Lung (tissue), 12 donors: ENCODE results near the gene PITX3. TPM values are rescaled to one million over a fixed set of nuclear protein-coding genes. Genes with fewer than 3 reads are reported as not detected.

Source experiments
- ATAC-seq: fragments of 200-7000 bp; cut with Tn5 transposase; one replicate; pipeline ENCODE4 v1.9.1; 2020; ENCODE audit warnings: moderate number of reproducible peaks; ENCODE audit not compliant: insufficient read depth, low FRiP score
- DNase-seq, 3 donors: peaks; one replicate each; pipeline ENCODE4 v3.0.0-alpha.2; 2013 to 2017
- H3K27ac ChIP-seq, 2 donors: one replicate each; pipeline ENCODE4 v1.5.1; 2013; ENCODE audit warnings: mild to moderate bottlenecking in 2 of 2, moderate library complexity in 2 of 2, control low read depth in 1 of 2, inconsistent platforms in 1 of 2, low read depth in 1 of 2, low read length in 1 of 2
- H3K27me3 ChIP-seq, 3 donors: one replicate each; pipeline ENCODE4 v1.5.1; 2013; ENCODE audit warnings: low read length in 2 of 3; ENCODE audit not compliant: control insufficient read depth in 3 of 3, insufficient read depth in 3 of 3
- H3K36me3 ChIP-seq, 4 donors: one replicate each; pipeline ENCODE4 v1.5.1; 2013; ENCODE audit warnings: low read length in 4 of 4, mild to moderate bottlenecking in 1 of 4, moderate library complexity in 1 of 4; ENCODE audit not compliant: control insufficient read depth in 4 of 4, insufficient read depth in 4 of 4
- H3K4me1 ChIP-seq, 5 donors: one replicate each; pipeline ENCODE4 v1.5.1; 2013; ENCODE audit warnings: low read length in 5 of 5, mild to moderate bottlenecking in 2 of 5, moderate library complexity in 1 of 5; ENCODE audit not compliant: control insufficient read depth in 5 of 5, insufficient read depth in 5 of 5
- H3K4me3 ChIP-seq: one replicate; pipeline ENCODE4 v1.5.1; 2013; ENCODE audit warnings: mild to moderate bottlenecking, control low read depth, moderate library complexity
- H3K9ac ChIP-seq, 2 donors: one replicate each; pipeline ENCODE4 v1.5.1; 2013; ENCODE audit warnings: low read length in 2 of 2, control low read depth in 1 of 2; ENCODE audit not compliant: insufficient read depth in 1 of 2
- H3K9me3 ChIP-seq, 4 donors: one replicate each; pipeline ENCODE4 v1.5.1; 2013; ENCODE audit warnings: low read length in 3 of 4, mild to moderate bottlenecking in 1 of 4, moderate library complexity in 1 of 4; ENCODE audit not compliant: control insufficient read depth in 4 of 4, insufficient read depth in 3 of 4
- WGBS, 2 donors: extraction: QIAGEN DNeasy Blood & Tissue Kit; methylation state at CpG; one replicate each; pipeline ENCODE4 v1.1.7; 2013; 5-methylcytosine and 5-hydroxymethylcytosine counted together
- polyA plus RNA-seq, 2 donors: library from polyadenylated mRNA; stranded (reverse); fragments of 200-250 nt; gene quantifications; one replicate each; pipeline ENCODE4 v1.2.1, GENCODE V29; 2013
- total RNA-seq, 2 donors: library from RNA; depleted of rRNA in 1 of 2; stranded (reverse); fragments of >200 nt in 1 of 2; gene quantifications; one replicate each; pipeline ENCODE4 v1.2.1, GENCODE V29; 2014 to 2021
- TF ChIP-seq, protein P1 (sequence below): IDR thresholded peaks from 2 replicates; pipeline ENCODE4 v1.5.1; 2012; ENCODE audit warnings: mild to moderate bottlenecking; ENCODE audit errors: control extremely low read depth, extremely low read depth
- donor health status: control.
- donor health status: control.
- donor health status: Bipolar disorder and iron deficiency.
- donor health status: healthy.
- donor health status: DM: yes; HTN: yes; CAD: no.

The PITX3 gene
- total and polyA plus RNA-seq, 4 donors, result 0.03 TPM; not detected in 3

DNA sequence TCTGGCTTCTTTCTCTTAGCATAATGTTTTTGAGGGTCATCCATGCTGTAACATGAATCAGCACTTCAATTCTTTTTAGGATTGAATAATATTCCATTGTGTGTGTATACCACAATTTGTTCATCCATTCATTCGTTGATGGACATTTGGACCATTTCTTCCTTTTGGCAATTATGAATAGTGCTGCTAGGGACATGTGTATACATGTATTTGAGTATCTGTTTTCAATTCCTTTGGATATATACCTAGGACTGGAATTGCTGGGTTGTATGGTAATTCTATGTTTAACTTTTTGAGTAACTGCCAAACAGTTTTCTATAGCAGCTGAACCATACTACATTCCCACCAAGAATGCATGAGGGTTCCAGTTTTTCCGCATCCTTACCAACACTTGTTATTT is 43.2 kb upstream of the PITX3 start:
- Histone ChIP-seq H3K9ac (no peak overlapping the region), H3K9me3 (no peaks in the 10 kb centered on the region), H3K36me3 (peaks cover 0 to 5% (median under 1%) of the 10 kb centered on the region in 4 donors), H3K4me1 (peaks cover 5 to 46% (median 7%) of the 10 kb centered on the region in 5 donors), H3K27ac (peak overlapping the region in 1 of 2 donors; percentile 9), H3K4me3 (no peak overlapping the region), H3K27me3 (no peaks in the 10 kb centered on the region)
- WGBS, 2 donors, result 85 to 97% methylated on average over 2 of the region's 2 CpGs
- ATAC-seq (no peak), DNase-seq (no peak)
- TF ChIP-seq, protein P1, sequence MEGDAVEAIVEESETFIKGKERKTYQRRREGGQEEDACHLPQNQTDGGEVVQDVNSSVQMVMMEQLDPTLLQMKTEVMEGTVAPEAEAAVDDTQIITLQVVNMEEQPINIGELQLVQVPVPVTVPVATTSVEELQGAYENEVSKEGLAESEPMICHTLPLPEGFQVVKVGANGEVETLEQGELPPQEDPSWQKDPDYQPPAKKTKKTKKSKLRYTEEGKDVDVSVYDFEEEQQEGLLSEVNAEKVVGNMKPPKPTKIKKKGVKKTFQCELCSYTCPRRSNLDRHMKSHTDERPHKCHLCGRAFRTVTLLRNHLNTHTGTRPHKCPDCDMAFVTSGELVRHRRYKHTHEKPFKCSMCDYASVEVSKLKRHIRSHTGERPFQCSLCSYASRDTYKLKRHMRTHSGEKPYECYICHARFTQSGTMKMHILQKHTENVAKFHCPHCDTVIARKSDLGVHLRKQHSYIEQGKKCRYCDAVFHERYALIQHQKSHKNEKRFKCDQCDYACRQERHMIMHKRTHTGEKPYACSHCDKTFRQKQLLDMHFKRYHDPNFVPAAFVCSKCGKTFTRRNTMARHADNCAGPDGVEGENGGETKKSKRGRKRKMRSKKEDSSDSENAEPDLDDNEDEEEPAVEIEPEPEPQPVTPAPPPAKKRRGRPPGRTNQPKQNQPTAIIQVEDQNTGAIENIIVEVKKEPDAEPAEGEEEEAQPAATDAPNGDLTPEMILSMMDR, result no peak

DNA sequence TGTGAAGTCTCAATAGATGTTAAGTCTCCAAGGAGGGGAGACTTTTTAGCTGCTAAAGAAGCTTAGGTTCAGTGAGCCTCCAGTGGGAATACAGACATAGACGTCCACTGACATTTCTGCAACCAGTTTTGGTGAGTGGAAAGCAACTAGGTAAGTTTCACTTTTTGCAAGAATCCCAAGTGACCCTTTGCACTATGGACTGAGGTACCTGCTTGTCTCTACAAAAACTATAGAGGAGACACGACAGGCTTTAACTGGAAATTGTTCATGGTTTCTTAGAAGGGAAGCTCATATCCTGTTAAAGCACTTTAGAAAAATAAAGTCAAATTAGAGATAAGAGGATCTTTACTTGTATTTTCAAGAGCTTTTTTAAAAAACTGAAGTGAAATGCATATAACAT is 42.6 kb upstream of the PITX3 start:
- Histone ChIP-seq H3K27ac (peak overlapping the region in 1 of 2 donors; percentile 17), H3K36me3 (peaks cover 0 to 5% (median under 1%) of the 10 kb centered on the region in 4 donors), H3K4me1 (peaks cover 5 to 49% (median 7%) of the 10 kb centered on the region in 5 donors), H3K4me3 (no peak overlapping the region), H3K9me3 (no peaks in the 10 kb centered on the region), H3K27me3 (no peaks in the 10 kb centered on the region), H3K9ac (no peak overlapping the region)
- ATAC-seq (no peak), DNase-seq (no peak)
- TF ChIP-seq, protein P1, result no peak
- 46 to 59% methylated on average over 2 of the region's 2 CpGs for WGBS, 2 donors

DNA sequence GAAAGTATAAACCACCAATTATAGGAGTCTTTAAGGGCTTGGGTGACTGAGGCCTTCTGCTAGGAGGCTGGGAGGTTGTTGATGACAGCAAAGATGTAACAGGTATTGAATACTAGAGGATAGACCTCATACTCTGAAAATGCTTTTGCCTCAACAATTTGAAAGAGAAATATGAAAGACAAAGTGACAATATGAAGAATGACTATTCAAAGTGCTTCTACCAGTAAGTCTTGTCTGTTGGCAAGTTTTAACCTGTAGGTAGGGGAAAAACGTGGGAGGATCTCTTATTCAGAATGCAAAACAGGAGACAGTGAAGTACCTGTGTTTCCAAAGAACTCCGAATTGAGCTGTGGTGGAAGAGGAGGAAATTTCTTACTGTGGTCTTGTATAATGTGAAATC is 42.2 kb upstream of the PITX3 start:
- H3K4me1 ChIP-seq, result peaks cover 5 to 51% (median 7%) of the 10 kb centered on the region in 5 donors
- H3K9me3 ChIP-seq, result no peaks in the 10 kb centered on the region
- peaks cover 0 to 5% (median under 1%) of the 10 kb centered on the region in 4 donors for H3K36me3 ChIP-seq
- no peaks in the 10 kb centered on the region for H3K27me3 ChIP-seq
- H3K9ac ChIP-seq, result no peak overlapping the region
- WGBS, 2 donors, result 50 to 59% methylated on average over 2 of the region's 2 CpGs
- DNase-seq, result no peak
- no peak for ATAC-seq
- peak overlapping the region in 1 of 2 donors; percentile 17 for H3K27ac ChIP-seq
- TF ChIP-seq, protein P1, result no peak
- H3K4me3 ChIP-seq, result no peak overlapping the region

DNA sequence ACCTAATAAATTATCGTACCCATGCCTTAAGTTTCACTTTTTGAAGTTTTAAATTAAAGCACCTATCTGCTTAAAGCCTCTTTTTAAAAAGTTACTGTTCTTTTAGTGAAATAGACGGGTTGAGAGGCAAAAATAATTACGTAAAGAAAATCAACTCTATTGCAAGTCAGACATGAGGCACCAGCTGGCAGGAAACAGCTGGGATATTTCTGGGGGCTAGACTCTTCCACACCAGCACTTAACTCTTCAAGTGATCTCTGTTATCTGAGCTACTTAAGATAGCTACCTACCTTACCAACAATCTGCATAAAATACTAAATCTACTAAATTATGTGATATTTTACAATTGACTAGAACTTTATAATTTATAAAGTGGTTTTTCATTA is 39.8 kb upstream of the PITX3 start:
- Histone ChIP-seq H3K4me1 (peaks cover 2 to 43% (median 7%) of the 10 kb centered on the region in 5 donors), H3K36me3 (peaks cover 0 to 5% (median under 1%) of the 10 kb centered on the region in 4 donors), H3K27ac (peak overlapping the region in 1 of 2 donors; percentile 86), H3K9me3 (no peaks in the 10 kb centered on the region), H3K4me3 (no peak overlapping the region), H3K27me3 (no peaks in the 10 kb centered on the region), H3K9ac (no peak overlapping the region)
- DNase-seq (peak; percentile 25 to 63 (median 49)), ATAC-seq (no peak)
- TF ChIP-seq, protein P1, result no peak
- 9 to 23% methylated on average over 3 of the region's 3 CpGs for WGBS, 2 donors
